Fibroblast of mammary gland (primary cell): Measurements from ENCODE around the gene TBX20.

Experiments
- DNase-seq: peaks from one replicate; pipeline ENCODE4 v3.0.0-alpha.2; 2010; ENCODE audit warnings: low read depth
- H3K4me3 ChIP-seq: 2 replicates; pipeline ENCODE4 v1.5.1; 2011; ENCODE audit warnings: low read depth, mild to moderate bottlenecking, low read length, moderate library complexity; ENCODE audit not compliant: control insufficient read depth
- CTCF ChIP-seq: conservative IDR thresholded peaks from 2 replicates; pipeline ENCODE4 v1.5.1; 2011; ENCODE audit warnings: low read depth, low read length, inconsistent platforms; ENCODE audit not compliant: control insufficient read depth, insufficient read depth

TBX20 gene

GRCh38 chr7:35256256-35257175 lies 2.6 kb upstream of the TBX20 start:
- no peak overlapping the region for H3K4me3 ChIP-seq
- DNase-seq = no peak
- no peak for TF ChIP-seq CTCF

- DNase-seq = no peak
- TF ChIP-seq CTCF = no peak
- H3K4me3 ChIP-seq = no peak overlapping the region
Observed at GRCh38 chr7:35255443-35256255, 1.7 kb upstream of the TBX20 start.

- no peak for DNase-seq
- TF ChIP-seq CTCF = no peak
- H3K4me3 ChIP-seq = peak overlapping the region; percentile 19
Observed at GRCh38 chr7:35254496-35255442, 869 bp upstream of the TBX20 start.

GRCh38 chr7:35253460-35253709 lies 515 bp downstream of the TBX20 start:
- no peak for TF ChIP-seq CTCF
- H3K4me3 ChIP-seq = no peak overlapping the region
- DNase-seq = no peak

GRCh38 chr7:35252612-35253459 lies 1.1 kb downstream of the TBX20 start:
- H3K4me3 ChIP-seq = no peak overlapping the region
- TF ChIP-seq CTCF = no peak
- DNase-seq = no peak
